Type B pancreatic cell (in vitro differentiated cells): ENCODE results near the gene FUT6. TPM values are rescaled to one million over a fixed set of nuclear protein-coding genes. Genes with fewer than 3 reads are reported as not detected.
A peak's percentile ranks its signal among the peaks of the same experiment; 100 is the strongest.

ENCODE experiments used
- DNase-seq: peaks from one replicate; pipeline ENCODE4 v3.0.0; 2021; ENCODE audit warnings: mixed read lengths; ENCODE audit not compliant: unreplicated experiment; ENCODE audit errors: extremely low spot score
- H3K27ac Mint-ChIP-seq: 2 replicates; pipeline ENCODE4 v1.8.0; 2021; ENCODE audit warnings: mild to moderate bottlenecking, mixed read lengths
- H3K27me3 Mint-ChIP-seq: 2 replicates; pipeline ENCODE4 v1.8.0; 2021; ENCODE audit warnings: mixed read lengths
- H3K36me3 Mint-ChIP-seq: 2 replicates; pipeline ENCODE4 v1.8.0; 2021; ENCODE audit warnings: mixed read lengths
- H3K4me1 Mint-ChIP-seq: one replicate; pipeline ENCODE4 v1.8.0; 2021; ENCODE audit warnings: mixed read lengths; ENCODE audit not compliant: unreplicated experiment
- H3K4me3 Mint-ChIP-seq: 2 replicates; pipeline ENCODE4 v1.8.0; 2021; ENCODE audit warnings: mild to moderate bottlenecking, mixed read lengths
- H3K9me3 Mint-ChIP-seq: 2 replicates; pipeline ENCODE4 v1.8.0; 2021; ENCODE audit warnings: mixed read lengths
- total RNA-seq: library from RNA; stranded (reverse); gene quantifications from 2 replicates; pipeline ENCODE4 v1.2.1, GENCODE V29; 2021; ENCODE audit warnings: low replicate concordance
- TF ChIP-seq, protein P1 (sequence below): fragments of 200-600 bp; sonication (generic); conservative IDR thresholded peaks from 2 replicates; pipeline ENCODE4 v1.5.0; 2021; ENCODE audit warnings: antibody characterized with exemption, mild to moderate bottlenecking

Gene FUT6
- total RNA-seq, 1 donor from 2014 or later: 0.87 TPM

DNA sequence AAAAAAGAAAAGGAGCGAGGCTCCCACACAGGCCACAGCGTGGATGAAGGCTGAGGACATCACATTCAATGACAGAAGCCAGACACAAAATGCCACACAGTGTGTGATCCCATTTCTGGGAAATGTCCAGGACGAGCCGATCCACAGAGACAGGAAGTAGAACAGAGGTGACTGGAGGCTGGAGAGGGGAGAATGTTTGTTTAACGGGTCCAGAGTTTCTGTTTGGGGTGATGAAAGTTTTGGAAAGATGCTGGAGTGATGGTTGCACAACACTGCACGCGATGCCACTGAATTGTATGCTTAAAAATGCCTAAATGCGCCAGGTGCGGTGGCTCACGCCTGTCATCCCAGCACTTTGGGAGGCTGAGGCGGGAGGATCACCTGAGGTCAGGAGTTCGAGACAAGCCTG lies 31.5 kb upstream of the FUT6 start:
- H3K27ac Mint-ChIP-seq: no peak overlapping the region
- H3K4me1 Mint-ChIP-seq: peaks cover 7% of the 10 kb centered on the region
- H3K4me3 Mint-ChIP-seq: no peak overlapping the region
- H3K27me3 Mint-ChIP-seq: no peaks in the 10 kb centered on the region
- no peaks in the 10 kb centered on the region for H3K9me3 Mint-ChIP-seq
- TF ChIP-seq, protein P1, sequence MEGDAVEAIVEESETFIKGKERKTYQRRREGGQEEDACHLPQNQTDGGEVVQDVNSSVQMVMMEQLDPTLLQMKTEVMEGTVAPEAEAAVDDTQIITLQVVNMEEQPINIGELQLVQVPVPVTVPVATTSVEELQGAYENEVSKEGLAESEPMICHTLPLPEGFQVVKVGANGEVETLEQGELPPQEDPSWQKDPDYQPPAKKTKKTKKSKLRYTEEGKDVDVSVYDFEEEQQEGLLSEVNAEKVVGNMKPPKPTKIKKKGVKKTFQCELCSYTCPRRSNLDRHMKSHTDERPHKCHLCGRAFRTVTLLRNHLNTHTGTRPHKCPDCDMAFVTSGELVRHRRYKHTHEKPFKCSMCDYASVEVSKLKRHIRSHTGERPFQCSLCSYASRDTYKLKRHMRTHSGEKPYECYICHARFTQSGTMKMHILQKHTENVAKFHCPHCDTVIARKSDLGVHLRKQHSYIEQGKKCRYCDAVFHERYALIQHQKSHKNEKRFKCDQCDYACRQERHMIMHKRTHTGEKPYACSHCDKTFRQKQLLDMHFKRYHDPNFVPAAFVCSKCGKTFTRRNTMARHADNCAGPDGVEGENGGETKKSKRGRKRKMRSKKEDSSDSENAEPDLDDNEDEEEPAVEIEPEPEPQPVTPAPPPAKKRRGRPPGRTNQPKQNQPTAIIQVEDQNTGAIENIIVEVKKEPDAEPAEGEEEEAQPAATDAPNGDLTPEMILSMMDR: no peak
- H3K36me3 Mint-ChIP-seq: no peaks in the 10 kb centered on the region
- DNase-seq: no peak

DNA sequence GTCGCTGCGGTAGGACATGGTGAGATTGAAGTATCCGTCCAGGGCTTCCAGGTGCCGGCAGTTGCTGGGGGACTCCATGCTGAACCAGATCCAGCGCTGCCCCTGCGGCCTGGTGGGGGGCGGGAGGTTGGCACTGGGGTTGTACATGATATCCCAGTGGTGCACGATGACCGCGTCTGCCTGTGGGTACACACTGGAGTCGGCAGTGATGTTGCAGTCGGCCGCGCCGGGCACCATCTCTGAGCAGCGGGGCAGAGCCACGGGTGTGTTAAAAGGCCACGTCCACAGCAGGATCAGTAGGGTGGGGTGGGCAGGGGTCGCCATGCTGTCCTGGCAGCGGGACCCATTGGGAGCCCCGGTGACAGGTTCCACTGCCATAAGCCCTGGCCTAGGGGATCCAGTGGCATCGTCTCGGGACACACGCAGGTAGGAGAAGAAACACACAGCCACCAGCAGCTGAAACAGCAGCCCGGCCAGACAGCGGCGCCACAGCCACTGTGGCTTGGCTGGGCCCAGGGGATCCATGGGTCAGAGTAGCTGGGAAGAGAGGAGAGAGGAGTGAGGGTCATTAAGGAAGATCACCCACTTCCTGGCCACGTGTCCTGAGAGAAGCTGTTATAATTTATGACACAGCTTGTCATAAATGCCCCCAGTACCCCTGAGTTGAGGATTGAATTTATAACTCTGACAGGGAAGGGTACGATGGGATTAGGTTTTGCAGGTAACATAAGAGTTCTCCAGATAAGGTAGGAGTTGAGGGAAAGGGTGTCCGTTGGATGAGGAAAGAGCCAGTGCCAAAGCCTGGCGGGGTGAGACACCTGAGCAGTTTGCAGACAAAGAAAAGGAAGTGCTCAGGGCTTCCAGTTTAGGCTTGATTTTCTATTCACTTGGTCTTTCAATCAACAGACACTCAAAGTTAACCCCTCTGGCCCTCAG lies 28.0 kb upstream of the FUT6 start:
- no peak for DNase-seq
- TF ChIP-seq, protein P1: no peak
- no peaks in the 10 kb centered on the region for H3K9me3 Mint-ChIP-seq
- H3K4me1 Mint-ChIP-seq: peaks cover 7% of the 10 kb centered on the region
- no peak overlapping the region for H3K27ac Mint-ChIP-seq
- no peak overlapping the region for H3K4me3 Mint-ChIP-seq
- H3K36me3 Mint-ChIP-seq: no peaks in the 10 kb centered on the region
- no peaks in the 10 kb centered on the region for H3K27me3 Mint-ChIP-seq

DNA sequence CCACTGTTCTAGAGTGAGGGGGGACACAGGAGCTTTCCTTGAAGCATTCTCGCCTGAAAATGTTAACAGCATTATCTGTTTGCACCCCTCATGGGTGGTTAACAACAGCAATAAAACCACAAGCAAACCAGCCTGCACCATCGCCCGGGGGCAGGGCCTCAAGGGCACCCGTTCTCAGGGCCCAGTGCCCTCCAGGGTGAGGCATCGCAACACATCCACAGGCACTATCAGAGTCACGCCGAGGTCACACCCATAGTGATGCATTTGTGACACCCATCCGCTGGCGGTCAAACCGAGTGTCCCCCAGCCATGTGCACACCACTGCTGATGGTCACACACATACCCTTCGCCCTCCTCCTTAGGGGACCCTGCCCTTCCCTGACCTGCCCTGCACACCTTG lies 26.3 kb upstream of the FUT6 start:
- no peak overlapping the region for H3K27ac Mint-ChIP-seq

DNA sequence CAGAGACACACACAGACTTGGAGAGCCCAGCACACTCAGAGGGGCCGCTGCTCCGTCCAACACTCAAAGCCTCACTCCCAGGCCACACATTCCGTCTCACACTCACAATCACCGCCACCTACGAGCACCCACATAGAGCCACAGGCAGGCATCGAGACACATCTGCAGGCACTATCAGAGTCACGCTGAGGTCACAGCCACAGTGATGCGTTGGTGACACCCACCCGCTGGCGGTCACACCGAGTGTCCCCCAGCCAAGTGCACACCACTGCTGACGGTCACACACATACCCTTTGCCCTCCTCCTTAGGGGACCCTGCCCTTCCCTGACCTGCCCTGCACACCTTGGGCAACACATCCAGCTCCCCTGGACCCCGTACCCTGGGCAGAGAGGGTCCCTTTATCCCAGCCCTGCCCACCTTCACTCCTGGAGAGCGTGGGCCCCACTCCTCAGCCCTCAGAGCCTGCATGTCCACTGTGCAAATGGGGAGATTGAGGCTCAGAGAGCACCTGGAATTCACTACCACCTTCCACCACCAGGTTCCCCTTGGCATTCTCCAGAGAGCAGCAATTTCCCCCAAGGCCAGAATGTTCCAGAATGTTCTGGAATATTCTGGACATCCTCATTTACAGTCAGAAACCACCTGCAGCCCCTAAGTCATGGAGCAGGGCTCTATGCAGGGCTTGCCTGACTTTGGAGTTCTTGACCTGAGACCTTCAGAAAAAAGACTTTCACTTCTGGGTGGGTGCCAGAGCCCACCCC lies 25.4 kb upstream of the FUT6 start:
- Mint-ChIP-seq H3K4me1 (peaks cover 7% of the 10 kb centered on the region), H3K36me3 (no peaks in the 10 kb centered on the region), H3K9me3 (no peaks in the 10 kb centered on the region), H3K27ac (no peak overlapping the region), H3K4me3 (no peak overlapping the region), H3K27me3 (no peaks in the 10 kb centered on the region)
- TF ChIP-seq, protein P1: peak; percentile 56
- no peak for DNase-seq

More for the DNA sequence above, 26.3 kb upstream of the FUT6 start:
- no peak for DNase-seq
- H3K4me3 Mint-ChIP-seq: no peak overlapping the region
- no peaks in the 10 kb centered on the region for H3K36me3 Mint-ChIP-seq
- peaks cover 7% of the 10 kb centered on the region for H3K4me1 Mint-ChIP-seq
- no peaks in the 10 kb centered on the region for H3K27me3 Mint-ChIP-seq
- TF ChIP-seq, protein P1: no peak
- H3K9me3 Mint-ChIP-seq: no peaks in the 10 kb centered on the region

DNA sequence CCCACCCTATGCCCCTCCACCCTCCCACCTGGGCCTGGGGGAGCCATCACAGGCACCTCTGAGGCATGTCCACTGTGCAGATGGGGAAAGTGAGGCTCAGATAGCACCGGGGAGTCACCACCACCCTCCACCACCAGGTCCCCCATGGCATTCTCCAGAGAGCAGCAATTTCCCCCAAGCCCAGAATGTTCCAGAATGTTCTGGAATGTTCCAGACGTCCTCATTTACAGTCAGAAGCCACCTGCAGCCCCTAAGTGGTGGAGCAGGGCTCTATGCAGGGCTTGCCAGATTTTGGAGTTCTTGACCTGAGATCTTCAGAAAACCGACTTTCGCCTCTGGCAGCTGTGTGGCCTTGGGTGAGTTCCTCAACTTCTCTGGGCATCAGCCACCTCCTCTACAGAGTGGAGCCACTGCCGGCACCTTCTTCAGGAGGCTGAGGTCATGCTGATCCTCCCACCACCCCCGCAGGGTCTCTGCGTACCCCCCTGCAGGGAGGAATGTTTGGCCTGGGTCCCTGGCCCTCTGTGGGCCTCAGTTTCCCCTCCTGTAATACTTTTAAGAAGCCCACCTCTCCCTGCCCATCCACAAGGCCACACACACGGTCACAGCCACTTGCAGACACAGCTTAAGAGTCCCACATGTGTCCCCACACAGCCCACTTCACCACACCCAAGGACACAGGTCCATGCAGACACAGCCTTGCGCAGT lies 24.7 kb upstream of the FUT6 start:
- H3K36me3 Mint-ChIP-seq: no peaks in the 10 kb centered on the region
- no peak for DNase-seq
- no peak overlapping the region for H3K4me3 Mint-ChIP-seq
- H3K4me1 Mint-ChIP-seq: peaks cover 7% of the 10 kb centered on the region
- TF ChIP-seq, protein P1: no peak
- H3K27ac Mint-ChIP-seq: no peak overlapping the region
- H3K9me3 Mint-ChIP-seq: no peaks in the 10 kb centered on the region
- H3K27me3 Mint-ChIP-seq: no peaks in the 10 kb centered on the region
